ENCODE measurements around the gene ARHGAP44. TPM values are rescaled to one million over a fixed set of nuclear protein-coding genes. Genes with fewer than 3 reads are reported as not detected.

ARHGAP44 gene
- total RNA-seq, 2 donors from 2014 or later = 46.3 to 51.5 TPM

GRCh38 chr17:12813664-12814063 is 24.4 kb downstream of the ARHGAP44 start:
- no peak for DNase-seq
- H3K27ac ChIP-seq = no peak overlapping the region
- intact Hi-C loops (cut with DNase I) = no loop called here

GRCh38 chr17:12814718-12815117 is 25.4 kb downstream of the ARHGAP44 start:
- H3K4me1 ChIP-seq = no peaks in the 10 kb centered on the region
- H3K36me3 ChIP-seq = no peaks in the 10 kb centered on the region
- H3K9ac ChIP-seq (ENCODE audit: low read depth in 2 of 2, low read length in 2 of 2) = peak overlapping the region in 1 of 2 donors; percentile 49
- intact Hi-C loops (cut with DNase I) = no loop called here
- H3K9me3 ChIP-seq = no peaks in the 10 kb centered on the region
- no peaks in the 10 kb centered on the region for H3K27me3 ChIP-seq
- no peak for DNase-seq
- no peak overlapping the region for H3K27ac ChIP-seq
- no peak for TF ChIP-seq CTCF (IDR thresholded peaks at IDR 0.05)
- H3K4me3 ChIP-seq = no peak overlapping the region

More at GRCh38 chr17:12813664-12814063, 24.4 kb downstream of the ARHGAP44 start:
- no peaks in the 10 kb centered on the region for H3K9me3 ChIP-seq
- H3K9ac ChIP-seq (ENCODE audit: low read depth in 2 of 2, low read length in 2 of 2) = no peak overlapping the region
- H3K4me1 ChIP-seq = no peaks in the 10 kb centered on the region
- TF ChIP-seq CTCF (IDR thresholded peaks at IDR 0.05) = no peak
- no peaks in the 10 kb centered on the region for H3K36me3 ChIP-seq
- no peaks in the 10 kb centered on the region for H3K27me3 ChIP-seq
- H3K4me3 ChIP-seq = no peak overlapping the region

GRCh38 chr17:12815642-12816141 is 26.4 kb downstream of the ARHGAP44 start:
- Histone ChIP-seq H3K4me1 (no peaks in the 10 kb centered on the region), H3K27ac (peak overlapping the region; percentile 31), H3K9me3 (no peaks in the 10 kb centered on the region), H3K9ac (ENCODE audit: low read depth in 2 of 2, low read length in 2 of 2) (peak overlapping the region in 1 of 2 donors; percentile 43), H3K36me3 (no peaks in the 10 kb centered on the region), H3K4me3 (no peak overlapping the region), H3K27me3 (no peaks in the 10 kb centered on the region)
- TF ChIP-seq CTCF (IDR thresholded peaks at IDR 0.05) = no peak
- no peak for DNase-seq
- intact Hi-C loops (cut with DNase I) = no loop called here

GRCh38 chr17:12821376-12821940 is 32.2 kb downstream of the ARHGAP44 start:
- Histone ChIP-seq H3K9me3 (no peaks in the 10 kb centered on the region), H3K4me1 (no peaks in the 10 kb centered on the region), H3K4me3 (no peak overlapping the region), H3K9ac (ENCODE audit: low read depth in 2 of 2, low read length in 2 of 2) (no peak overlapping the region), H3K36me3 (no peaks in the 10 kb centered on the region), H3K27me3 (no peaks in the 10 kb centered on the region), H3K27ac (peak overlapping the region; percentile 53)
- intact Hi-C loops (cut with DNase I) = no loop called here
- no peak for TF ChIP-seq CTCF (IDR thresholded peaks at IDR 0.05)
- DNase-seq = peak; percentile 53

GRCh38 chr17:12826431-12826830 is 37.1 kb downstream of the ARHGAP44 start:
- intact Hi-C loops (cut with DNase I) = no loop called here
- Histone ChIP-seq H3K36me3 (no peaks in the 10 kb centered on the region), H3K9ac (ENCODE audit: low read depth in 2 of 2, low read length in 2 of 2) (no peak overlapping the region), H3K4me1 (no peaks in the 10 kb centered on the region), H3K4me3 (no peak overlapping the region), H3K27ac (no peak overlapping the region), H3K9me3 (no peaks in the 10 kb centered on the region), H3K27me3 (no peaks in the 10 kb centered on the region)
- no peak for TF ChIP-seq CTCF (IDR thresholded peaks at IDR 0.05)
- DNase-seq = no peak
